Kidney epithelial cell (primary cell): ENCODE data around the gene HEXD. TPM values are rescaled to one million over a fixed set of nuclear protein-coding genes. Genes with fewer than 3 reads are reported as not detected.

Experiments used
- DNase-seq: peaks from one replicate; pipeline ENCODE4 v3.0.0-alpha.2; 2010; ENCODE audit warnings: low read depth
- H3K27me3 ChIP-seq: 2 replicates; pipeline ENCODE4 v1.6.0; 2011; ENCODE audit warnings: low read length; ENCODE audit not compliant: control insufficient read depth, insufficient read depth
- H3K36me3 ChIP-seq: 2 replicates; pipeline ENCODE4 v1.5.1; 2011; ENCODE audit warnings: low read length; ENCODE audit not compliant: control insufficient read depth, insufficient read depth
- H3K4me3 ChIP-seq: 2 replicates; pipeline ENCODE4 v1.5.1; 2011; ENCODE audit warnings: low read depth, mild to moderate bottlenecking, control low read depth, low read length
- CTCF ChIP-seq: IDR thresholded peaks from 2 replicates; pipeline ENCODE4 v1.5.1; 2011; ENCODE audit warnings: mild to moderate bottlenecking, moderate library complexity, low read length, control low read depth, inconsistent platforms; ENCODE audit not compliant: insufficient read depth, poor library complexity, severe bottlenecking
- total RNA-seq: library from RNA; depleted of rRNA; stranded (reverse); fragments of >200 nt; gene quantifications from 2 replicates; pipeline ENCODE4 v1.2.3, GENCODE V29; 2015

The HEXD gene
- total RNA-seq, 1 donor from 2014 or later, result 18.5 TPM

GRCh38 chr17:82490512-82491195, 72.5 kb downstream of the HEXD start:
- no peak for DNase-seq
- no peaks in the 10 kb centered on the region for H3K27me3 ChIP-seq
- no peak for TF ChIP-seq CTCF

DNA sequence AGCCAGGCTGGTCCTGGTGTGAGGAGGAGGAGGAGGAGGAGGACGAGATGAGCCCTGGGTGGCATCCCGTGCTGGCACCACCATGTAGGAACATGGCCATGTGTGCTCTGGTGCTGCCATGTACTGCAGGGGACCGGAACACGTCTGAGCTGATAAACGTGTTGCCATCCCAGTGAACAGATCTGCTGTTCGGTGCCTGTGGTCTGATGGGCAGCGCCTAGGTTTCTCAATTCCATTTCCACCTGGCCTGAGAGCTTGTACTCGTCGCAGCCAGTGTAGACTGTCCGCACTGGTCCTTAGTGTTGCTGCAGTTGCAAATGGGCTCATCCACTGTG, 73.0 kb downstream of the HEXD start:
- H3K4me3 ChIP-seq, result no peak overlapping the region
- no peak for TF ChIP-seq CTCF
- H3K27me3 ChIP-seq, result no peaks in the 10 kb centered on the region
- DNase-seq, result no peak
- no peaks in the 10 kb centered on the region for H3K36me3 ChIP-seq

More at GRCh38 chr17:82490512-82491195, 72.5 kb downstream of the HEXD start:
- Histone ChIP-seq H3K4me3 (no peak overlapping the region), H3K36me3 (no peaks in the 10 kb centered on the region)

DNA sequence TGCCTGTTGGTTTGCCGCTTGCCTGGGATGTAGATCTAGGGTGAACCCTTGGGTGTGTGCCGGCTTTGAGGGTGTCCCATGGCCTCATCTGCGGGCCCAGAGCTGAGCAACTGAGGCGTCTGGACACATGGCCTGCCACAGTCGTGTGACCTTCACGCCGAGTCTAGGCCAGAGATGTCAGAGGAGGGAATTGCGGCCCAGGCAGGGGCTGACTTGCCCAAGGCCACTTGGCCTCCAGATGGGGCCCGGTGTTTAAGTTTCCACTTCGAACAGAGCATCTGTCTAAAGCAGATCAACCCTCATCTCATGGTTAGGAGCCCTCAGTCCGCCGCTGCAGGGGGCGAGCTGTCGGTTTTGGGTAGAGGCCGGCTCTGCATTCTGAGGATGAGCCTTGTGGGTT, 73.4 kb downstream of the HEXD start:
- Histone ChIP-seq H3K36me3 (no peaks in the 10 kb centered on the region), H3K27me3 (no peaks in the 10 kb centered on the region), H3K4me3 (no peak overlapping the region)
- TF ChIP-seq CTCF, result no peak
- no peak for DNase-seq

Other genes starting within 250 kb of the HEXD start
- 25.5 and 27.5 TPM in 2 replicates for gene CCDC57, start 205.5 kb upstream of the HEXD start, total RNA-seq
- 83.4 and 85.3 TPM in 2 replicates for gene SLC16A3, start 189.3 kb upstream of the HEXD start, total RNA-seq
- gene CSNK1D, start 144.6 kb upstream of the HEXD start, total RNA-seq, result 55.1 and 61.7 TPM in 2 replicates
- gene CD7, start 100.7 kb upstream of the HEXD start, total RNA-seq, result 0.21 TPM in 1 of 2 replicates, not detected in the other
- gene SECTM1, start 84.6 kb upstream of the HEXD start, total RNA-seq, result 0.07 TPM in 1 of 2 replicates, not detected in the other
- not detected in 2 replicates for gene TEX19, start 59.1 kb upstream of the HEXD start, total RNA-seq
- not detected in 2 replicates for gene UTS2R, start 46.6 kb upstream of the HEXD start, total RNA-seq
- gene OGFOD3, start 239 bp downstream of the HEXD start, total RNA-seq, result 29.8 TPM in 2 replicates
- 76.0 and 106 TPM in 2 replicates for gene CYBC1, start 32.4 kb downstream of the HEXD start, total RNA-seq
- 59.9 and 76.3 TPM in 2 replicates for gene NARF, start 40.4 kb downstream of the HEXD start, total RNA-seq
- gene FOXK2, start 101.4 kb downstream of the HEXD start, total RNA-seq, result 42.5 and 57.7 TPM in 2 replicates
- 98.2 and 102 TPM in 2 replicates for gene WDR45B, start 230.1 kb downstream of the HEXD start, total RNA-seq